HepG2 (cell line): ENCODE measurements around the gene USP5. TPM values are rescaled to one million over a fixed set of nuclear protein-coding genes. Genes with fewer than 3 reads are reported as not detected.
A peak's percentile ranks its signal among the peaks of the same experiment; 100 is the strongest.

Experiments
- ARNT ChIP-seq: fragments of 450-650 bp; IDR thresholded peaks from 2 replicates; pipeline ENCODE4 v1.6.1; 2017
- FOXM1 ChIP-seq: sonication (generic); formaldehyde crosslinking; IDR thresholded peaks from 2 replicates; pipeline ENCODE4 v1.5.0; 2020; ENCODE audit warnings: missing genetic modification reagents
- GRHL1 ChIP-seq: sonication (generic); formaldehyde crosslinking; conservative IDR thresholded peaks from 2 replicates; pipeline ENCODE4 v1.8.0; 2022; ENCODE audit warnings: missing genetic modification reagents
- KAT7 ChIP-seq: IDR thresholded peaks from 2 replicates; pipeline ENCODE4 v1.6.1; 2018; ENCODE audit warnings: borderline replicate concordance, missing compliant biosample characterization
- MXD1 ChIP-seq: sonication (generic); formaldehyde crosslinking; IDR thresholded peaks from 2 replicates; pipeline ENCODE4 v1.4.0; 2020; ENCODE audit warnings: mild to moderate bottlenecking, missing genetic modification reagents
- NR2F1 ChIP-seq, 2 experiments: fragments of 450-650 bp in 1 of 2; formaldehyde crosslinking in 1 of 2; IDR thresholded peaks; 2 replicates each; pipeline versions ENCODE4 v1.5.0 to v1.6.1; 2016 to 2020; ENCODE audit warnings: mild to moderate bottlenecking in 1 of 2, missing compliant biosample characterization in 1 of 2, missing genetic modification reagents in 1 of 2, moderate library complexity in 1 of 2
- PLRG1 ChIP-seq: fragments of 450-650 bp; conservative IDR thresholded peaks from 2 replicates; pipeline ENCODE4 v1.6.1; 2016
- RFX1 ChIP-seq: fragments of 450-650 bp; IDR thresholded peaks from 2 replicates; pipeline ENCODE4 v1.6.1; 2017
- RNF2 ChIP-seq: fragments of 450-650 bp; conservative IDR thresholded peaks from 2 replicates; pipeline ENCODE4 v1.6.1; 2016; ENCODE audit warnings: low read depth
- ZIK1 ChIP-seq: sonication (generic); formaldehyde crosslinking; IDR thresholded peaks from 2 replicates; pipeline ENCODE4 v1.5.0; 2020; ENCODE audit warnings: mild to moderate bottlenecking, low read depth, missing genetic modification reagents, borderline replicate concordance
- ZMYM3 ChIP-seq: sonication (generic); formaldehyde crosslinking; IDR thresholded peaks from 2 replicates; pipeline ENCODE4 v1.5.1; 2020; ENCODE audit warnings: mild to moderate bottlenecking, missing genetic modification reagents
- ZNF800 ChIP-seq: sonication (generic); formaldehyde crosslinking; IDR thresholded peaks from 2 replicates; pipeline ENCODE4 v1.4.0; 2020; ENCODE audit warnings: missing genetic modification reagents
- polyA plus RNA-seq, 8 experiments: library from polyadenylated mRNA; depleted of rRNA in 3 of 8; stranded (reverse) in 7 of 8; unstranded in 1 of 8; fragments of >200 nt; fragmentation: Illumina TruSeq in 4 of 8; extraction: Trizol in 4 of 8; gene quantifications; 2 replicates each; pipeline versions ENCODE4 v1.2.1 to v1.2.3, GENCODE V29; 2011 to 2016; ENCODE audit warnings: low read depth in 4 of 8, missing spikeins in 1 of 8, mixed read lengths in 1 of 8; ENCODE audit not compliant: insufficient read depth in 1 of 8
- total RNA-seq, 5 experiments: library from RNA; depleted of rRNA; stranded (reverse); fragments of >200 nt; fragmentation: Illumina TruSeq; extraction: Trizol; gene quantifications; 2 replicates each; pipeline ENCODE4 v1.2.3, GENCODE V29; 2016; ENCODE audit warnings: low read depth in 1 of 5
- TF ChIP-seq, protein P1 (sequence below): sonication (generic); formaldehyde crosslinking; IDR thresholded peaks from 2 replicates; pipeline ENCODE4 v1.9.0; 2021; ENCODE audit warnings: mild to moderate bottlenecking, missing genetic modification reagents
- TF ChIP-seq, protein P2 (sequence below): sonication (generic); formaldehyde crosslinking; IDR thresholded peaks from 2 replicates; pipeline ENCODE4 v1.4.0; 2020; ENCODE audit warnings: missing genetic modification reagents
- TF ChIP-seq, protein P3 (sequence below): sonication (generic); formaldehyde crosslinking; IDR thresholded peaks from 2 replicates; pipeline ENCODE4 v1.5.1; 2020; ENCODE audit warnings: mild to moderate bottlenecking, missing genetic modification reagents, moderate library complexity

The USP5 gene
- total and polyA plus RNA-seq, 2 of the 13 experiments (the other 11 are each of a cell fraction or from before 2014, with no cell fraction given): 39.6 to 56.0 TPM

GRCh38 chr12:6851153-6851920 is 613 bp upstream of the USP5 start, which contains the start of gene CDCA3 (continued):
- TF ChIP-seq, protein P1, sequence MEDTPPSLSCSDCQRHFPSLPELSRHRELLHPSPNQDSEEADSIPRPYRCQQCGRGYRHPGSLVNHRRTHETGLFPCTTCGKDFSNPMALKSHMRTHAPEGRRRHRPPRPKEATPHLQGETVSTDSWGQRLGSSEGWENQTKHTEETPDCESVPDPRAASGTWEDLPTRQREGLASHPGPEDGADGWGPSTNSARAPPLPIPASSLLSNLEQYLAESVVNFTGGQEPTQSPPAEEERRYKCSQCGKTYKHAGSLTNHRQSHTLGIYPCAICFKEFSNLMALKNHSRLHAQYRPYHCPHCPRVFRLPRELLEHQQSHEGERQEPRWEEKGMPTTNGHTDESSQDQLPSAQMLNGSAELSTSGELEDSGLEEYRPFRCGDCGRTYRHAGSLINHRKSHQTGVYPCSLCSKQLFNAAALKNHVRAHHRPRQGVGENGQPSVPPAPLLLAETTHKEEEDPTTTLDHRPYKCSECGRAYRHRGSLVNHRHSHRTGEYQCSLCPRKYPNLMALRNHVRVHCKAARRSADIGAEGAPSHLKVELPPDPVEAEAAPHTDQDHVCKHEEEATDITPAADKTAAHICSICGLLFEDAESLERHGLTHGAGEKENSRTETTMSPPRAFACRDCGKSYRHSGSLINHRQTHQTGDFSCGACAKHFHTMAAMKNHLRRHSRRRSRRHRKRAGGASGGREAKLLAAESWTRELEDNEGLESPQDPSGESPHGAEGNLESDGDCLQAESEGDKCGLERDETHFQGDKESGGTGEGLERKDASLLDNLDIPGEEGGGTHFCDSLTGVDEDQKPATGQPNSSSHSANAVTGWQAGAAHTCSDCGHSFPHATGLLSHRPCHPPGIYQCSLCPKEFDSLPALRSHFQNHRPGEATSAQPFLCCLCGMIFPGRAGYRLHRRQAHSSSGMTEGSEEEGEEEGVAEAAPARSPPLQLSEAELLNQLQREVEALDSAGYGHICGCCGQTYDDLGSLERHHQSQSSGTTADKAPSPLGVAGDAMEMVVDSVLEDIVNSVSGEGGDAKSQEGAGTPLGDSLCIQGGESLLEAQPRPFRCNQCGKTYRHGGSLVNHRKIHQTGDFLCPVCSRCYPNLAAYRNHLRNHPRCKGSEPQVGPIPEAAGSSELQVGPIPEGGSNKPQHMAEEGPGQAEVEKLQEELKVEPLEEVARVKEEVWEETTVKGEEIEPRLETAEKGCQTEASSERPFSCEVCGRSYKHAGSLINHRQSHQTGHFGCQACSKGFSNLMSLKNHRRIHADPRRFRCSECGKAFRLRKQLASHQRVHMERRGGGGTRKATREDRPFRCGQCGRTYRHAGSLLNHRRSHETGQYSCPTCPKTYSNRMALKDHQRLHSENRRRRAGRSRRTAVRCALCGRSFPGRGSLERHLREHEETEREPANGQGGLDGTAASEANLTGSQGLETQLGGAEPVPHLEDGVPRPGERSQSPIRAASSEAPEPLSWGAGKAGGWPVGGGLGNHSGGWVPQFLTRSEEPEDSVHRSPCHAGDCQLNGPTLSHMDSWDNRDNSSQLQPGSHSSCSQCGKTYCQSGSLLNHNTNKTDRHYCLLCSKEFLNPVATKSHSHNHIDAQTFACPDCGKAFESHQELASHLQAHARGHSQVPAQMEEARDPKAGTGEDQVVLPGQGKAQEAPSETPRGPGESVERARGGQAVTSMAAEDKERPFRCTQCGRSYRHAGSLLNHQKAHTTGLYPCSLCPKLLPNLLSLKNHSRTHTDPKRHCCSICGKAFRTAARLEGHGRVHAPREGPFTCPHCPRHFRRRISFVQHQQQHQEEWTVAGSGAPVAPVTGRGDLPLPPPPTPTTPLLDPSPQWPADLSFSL (CRISPR knock-in tag): no peak
- TF ChIP-seq KAT7 (CRISPR knock-in tag) (no peak), PLRG1 (no peak), ZIK1 (CRISPR knock-in tag) (no peak; the same call in 1 of the 2 replicates), GRHL1 (no peak), RFX1 (no peak), NR2F1 (CRISPR knock-in tag; IDR thresholded peaks at IDR 0.05) (no peak), ZNF800 (no peak), ARNT (no peak), FOXM1 (CRISPR knock-in tag) (no peak), ZMYM3 (CRISPR knock-in tag) (no peak), RNF2 (no peak), MXD1 (CRISPR knock-in tag) (no peak)
- TF ChIP-seq, protein P2, sequence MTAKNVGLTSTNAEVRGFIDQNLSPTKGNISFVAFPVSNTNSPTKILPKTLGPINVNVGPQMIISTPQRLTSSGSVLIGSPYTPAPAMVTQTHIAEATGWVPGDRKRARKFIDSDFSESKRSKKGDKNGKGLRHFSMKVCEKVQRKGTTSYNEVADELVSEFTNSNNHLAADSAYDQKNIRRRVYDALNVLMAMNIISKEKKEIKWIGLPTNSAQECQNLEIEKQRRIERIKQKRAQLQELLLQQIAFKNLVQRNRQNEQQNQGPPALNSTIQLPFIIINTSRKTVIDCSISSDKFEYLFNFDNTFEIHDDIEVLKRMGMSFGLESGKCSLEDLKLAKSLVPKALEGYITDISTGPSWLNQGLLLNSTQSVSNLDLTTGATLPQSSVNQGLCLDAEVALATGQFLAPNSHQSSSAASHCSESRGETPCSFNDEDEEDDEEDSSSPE (CRISPR knock-in tag): peak; percentile 100
- TF ChIP-seq, protein P3, sequence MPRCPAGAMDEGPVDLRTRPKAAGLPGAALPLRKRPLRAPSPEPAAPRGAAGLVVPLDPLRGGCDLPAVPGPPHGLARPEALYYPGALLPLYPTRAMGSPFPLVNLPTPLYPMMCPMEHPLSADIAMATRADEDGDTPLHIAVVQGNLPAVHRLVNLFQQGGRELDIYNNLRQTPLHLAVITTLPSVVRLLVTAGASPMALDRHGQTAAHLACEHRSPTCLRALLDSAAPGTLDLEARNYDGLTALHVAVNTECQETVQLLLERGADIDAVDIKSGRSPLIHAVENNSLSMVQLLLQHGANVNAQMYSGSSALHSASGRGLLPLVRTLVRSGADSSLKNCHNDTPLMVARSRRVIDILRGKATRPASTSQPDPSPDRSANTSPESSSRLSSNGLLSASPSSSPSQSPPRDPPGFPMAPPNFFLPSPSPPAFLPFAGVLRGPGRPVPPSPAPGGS: 0 out of 2 replicates have a peak, but pooled peaks have one; percentile 4
